Left ventricle myocardium inferior (tissue), 1 donor: ENCODE data around the gene PTPRN2. TPM values are rescaled to one million over a fixed set of nuclear protein-coding genes. Genes with fewer than 3 reads are reported as not detected.

ENCODE experiments used
- DNase-seq: peaks from one replicate; pipeline ENCODE4 v3.0.0-alpha.2; 2020
- H3K27ac ChIP-seq: fragments of 200-600 bp; replicated peaks from 2 replicates; pipeline ENCODE4 v1.8.0; 2021
- H3K27me3 ChIP-seq: fragments of 200-600 bp; 2 replicates; pipeline ENCODE4 v1.8.0; 2021; ENCODE audit warnings: low read depth
- H3K36me3 ChIP-seq: fragments of 200-600 bp; 2 replicates; pipeline ENCODE4 v1.8.0; 2021
- H3K4me1 ChIP-seq: fragments of 200-600 bp; 2 replicates; pipeline ENCODE4 v1.8.0; 2021
- H3K4me3 ChIP-seq: fragments of 200-600 bp; 2 replicates; pipeline ENCODE4 v1.8.0; 2021; ENCODE audit warnings: mild to moderate bottlenecking, moderate library complexity
- H3K9me3 ChIP-seq: fragments of 200-600 bp; replicated peaks from 2 replicates; pipeline ENCODE4 v1.8.0; 2021
- intact Hi-C: fragments of 100-400 bp; cut with micrococcal nuclease; formaldehyde crosslinking; loops from one replicate; pipeline ENCODE4 v1.11.0; 2022
- total RNA-seq: library from RNA; stranded (reverse); fragmentation: NEBNext Ultra II Directional; extraction: Animal tissue kit (Norgen Biotek cat#: 25700); gene quantifications from one replicate; pipeline ENCODE4 v1.2.1, GENCODE V29; 2021
- TF ChIP-seq, protein P1 (sequence below): fragments of 200-600 bp; IDR thresholded peaks from 2 replicates; pipeline ENCODE4 v1.8.0; 2021; ENCODE audit warnings: antibody characterized with exemption, mild to moderate bottlenecking, borderline replicate concordance
- donor health status: DM: no; HTN: yes; CAD: no; lungs with severe emphysema.

The PTPRN2 gene
- total RNA-seq, 1 donor from 2014 or later: 1.3 TPM

DNA sequence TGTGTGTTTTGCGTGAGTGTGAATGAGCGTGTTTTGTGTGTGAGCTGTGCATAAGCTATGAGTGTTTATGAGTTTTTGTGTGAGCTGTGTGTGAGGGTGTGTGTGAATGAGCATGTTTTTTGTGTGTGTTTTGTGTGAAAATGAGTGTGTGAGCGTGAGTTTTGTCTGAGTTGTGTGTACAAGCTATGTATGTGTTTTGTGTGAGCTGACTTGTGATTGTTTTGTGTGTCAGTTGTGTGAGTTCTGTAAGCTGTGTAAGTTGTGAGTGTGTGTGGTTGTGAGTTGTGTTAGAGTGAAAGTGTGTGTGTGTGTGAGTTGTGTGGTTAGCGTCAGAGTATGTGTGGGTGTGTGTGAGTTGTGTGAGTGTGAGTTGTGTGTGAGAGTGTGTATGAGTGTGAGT, 343.2 kb downstream of the PTPRN2 start:
- no peaks in the 10 kb centered on the region for H3K9me3 ChIP-seq
- peaks cover 18% of the 10 kb centered on the region for H3K27me3 ChIP-seq
- TF ChIP-seq, protein P1, sequence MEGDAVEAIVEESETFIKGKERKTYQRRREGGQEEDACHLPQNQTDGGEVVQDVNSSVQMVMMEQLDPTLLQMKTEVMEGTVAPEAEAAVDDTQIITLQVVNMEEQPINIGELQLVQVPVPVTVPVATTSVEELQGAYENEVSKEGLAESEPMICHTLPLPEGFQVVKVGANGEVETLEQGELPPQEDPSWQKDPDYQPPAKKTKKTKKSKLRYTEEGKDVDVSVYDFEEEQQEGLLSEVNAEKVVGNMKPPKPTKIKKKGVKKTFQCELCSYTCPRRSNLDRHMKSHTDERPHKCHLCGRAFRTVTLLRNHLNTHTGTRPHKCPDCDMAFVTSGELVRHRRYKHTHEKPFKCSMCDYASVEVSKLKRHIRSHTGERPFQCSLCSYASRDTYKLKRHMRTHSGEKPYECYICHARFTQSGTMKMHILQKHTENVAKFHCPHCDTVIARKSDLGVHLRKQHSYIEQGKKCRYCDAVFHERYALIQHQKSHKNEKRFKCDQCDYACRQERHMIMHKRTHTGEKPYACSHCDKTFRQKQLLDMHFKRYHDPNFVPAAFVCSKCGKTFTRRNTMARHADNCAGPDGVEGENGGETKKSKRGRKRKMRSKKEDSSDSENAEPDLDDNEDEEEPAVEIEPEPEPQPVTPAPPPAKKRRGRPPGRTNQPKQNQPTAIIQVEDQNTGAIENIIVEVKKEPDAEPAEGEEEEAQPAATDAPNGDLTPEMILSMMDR: no peak
- no peak overlapping the region for H3K4me3 ChIP-seq
- intact Hi-C loops: no loop called here
- H3K27ac ChIP-seq: no peak overlapping the region
- H3K36me3 ChIP-seq: no peaks in the 10 kb centered on the region
- DNase-seq: no peak
- no peaks in the 10 kb centered on the region for H3K4me1 ChIP-seq

- H3K4me1 ChIP-seq: no peaks in the 10 kb centered on the region
- intact Hi-C loops: no loop called here
- TF ChIP-seq, protein P1: no peak
These were observed 345.7 kb downstream of the PTPRN2 start for GRCh38 chr7:158241919-158242318.

GRCh38 chr7:158240801-158241200, 346.8 kb downstream of the PTPRN2 start:
- H3K4me3 ChIP-seq: no peak overlapping the region
- H3K27me3 ChIP-seq: peaks cover 17% of the 10 kb centered on the region
- TF ChIP-seq, protein P1: no peak
- DNase-seq: no peak
- intact Hi-C loops: no loop called here
- no peaks in the 10 kb centered on the region for H3K4me1 ChIP-seq
- H3K9me3 ChIP-seq: no peaks in the 10 kb centered on the region
- no peaks in the 10 kb centered on the region for H3K36me3 ChIP-seq
- H3K27ac ChIP-seq: no peak overlapping the region

More at GRCh38 chr7:158241919-158242318, 345.7 kb downstream of the PTPRN2 start:
- Histone ChIP-seq H3K27me3 (peaks cover 19% of the 10 kb centered on the region), H3K4me3 (no peak overlapping the region), H3K36me3 (no peaks in the 10 kb centered on the region), H3K27ac (no peak overlapping the region), H3K9me3 (no peaks in the 10 kb centered on the region)
- DNase-seq: no peak

- DNase-seq: no peak
- peak overlapping the region; percentile 38 for H3K4me3 ChIP-seq
- H3K27ac ChIP-seq: peak overlapping the region; percentile 57
- H3K4me1 ChIP-seq: no peaks in the 10 kb centered on the region
- peaks cover 11% of the 10 kb centered on the region for H3K27me3 ChIP-seq
- intact Hi-C loops: no loop called here
- H3K9me3 ChIP-seq: peaks cover 11% of the 10 kb centered on the region
- H3K36me3 ChIP-seq: no peaks in the 10 kb centered on the region
- TF ChIP-seq, protein P1: no peak
These were observed 348.2 kb downstream of the PTPRN2 start for GRCh38 chr7:158239290-158239981.

- TF ChIP-seq, protein P1: no peak
- Histone ChIP-seq H3K9me3 (peaks cover 17% of the 10 kb centered on the region), H3K36me3 (no peaks in the 10 kb centered on the region), H3K4me1 (no peaks in the 10 kb centered on the region), H3K27ac (peak overlapping the region; percentile 57), H3K4me3 (peak overlapping the region; percentile 38), H3K27me3 (peaks cover 6% of the 10 kb centered on the region)
- intact Hi-C loops: no loop called here
- DNase-seq: no peak
These were observed 348.9 kb downstream of the PTPRN2 start for GRCh38 chr7:158238616-158239289.
